ENCODE data around the gene BTNL3.

The BTNL3 gene

DNA sequence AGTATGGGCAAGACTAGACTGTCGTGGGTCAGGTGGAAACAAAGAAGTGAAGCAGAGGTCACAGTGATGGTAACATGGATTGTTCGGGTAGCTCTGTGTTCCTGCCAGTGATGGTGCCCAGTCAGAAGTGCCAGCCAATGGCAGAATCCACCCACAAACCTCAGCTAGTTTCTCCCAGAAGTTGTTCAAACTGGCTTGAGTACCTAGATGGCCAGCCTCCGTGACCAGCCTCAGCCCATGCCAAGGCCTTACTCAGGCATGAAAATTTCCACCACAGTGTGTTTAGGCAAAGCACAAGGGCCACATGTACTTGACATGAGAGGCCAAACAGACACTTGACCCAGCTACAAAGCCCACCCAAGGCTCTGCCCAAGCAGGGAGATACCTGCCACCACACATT, 32.0 kb downstream of the BTNL3 start (continued):
- TF ChIP-seq, protein P1, sequence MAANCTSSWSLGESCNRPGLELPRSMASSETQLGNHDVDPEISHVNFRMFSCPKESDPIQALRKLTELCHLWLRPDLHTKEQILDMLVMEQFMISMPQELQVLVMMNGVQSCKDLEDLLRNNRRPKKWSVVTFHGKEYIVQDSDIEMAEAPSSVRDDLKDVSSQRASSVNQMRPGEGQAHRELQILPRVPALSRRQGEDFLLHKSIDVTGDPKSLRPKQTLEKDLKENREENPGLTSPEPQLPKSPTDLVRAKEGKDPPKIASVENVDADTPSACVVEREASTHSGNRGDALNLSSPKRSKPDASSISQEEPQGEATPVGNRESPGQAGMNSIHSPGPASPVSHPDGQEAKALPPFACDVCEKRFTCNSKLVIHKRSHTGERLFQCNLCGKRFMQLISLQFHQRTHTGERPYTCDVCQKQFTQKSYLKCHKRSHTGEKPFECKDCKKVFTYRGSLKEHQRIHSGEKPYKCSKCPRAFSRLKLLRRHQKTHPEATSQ (tag by site-specific recombination; IDR thresholded peaks at IDR 0.05) = no peak
- no peak for TF ChIP-seq ZNF624 (tag by site-specific recombination; IDR thresholded peaks at IDR 0.05)
- TF ChIP-seq, protein P2, sequence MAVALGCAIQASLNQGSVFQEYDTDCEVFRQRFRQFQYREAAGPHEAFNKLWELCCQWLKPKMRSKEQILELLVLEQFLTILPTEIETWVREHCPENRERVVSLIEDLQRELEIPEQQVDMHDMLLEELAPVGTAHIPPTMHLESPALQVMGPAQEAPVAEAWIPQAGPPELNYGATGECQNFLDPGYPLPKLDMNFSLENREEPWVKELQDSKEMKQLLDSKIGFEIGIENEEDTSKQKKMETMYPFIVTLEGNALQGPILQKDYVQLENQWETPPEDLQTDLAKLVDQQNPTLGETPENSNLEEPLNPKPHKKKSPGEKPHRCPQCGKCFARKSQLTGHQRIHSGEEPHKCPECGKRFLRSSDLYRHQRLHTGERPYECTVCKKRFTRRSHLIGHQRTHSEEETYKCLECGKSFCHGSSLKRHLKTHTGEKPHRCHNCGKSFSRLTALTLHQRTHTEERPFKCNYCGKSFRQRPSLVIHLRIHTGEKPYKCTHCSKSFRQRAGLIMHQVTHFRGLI (tag by site-specific recombination; IDR thresholded peaks at IDR 0.05) = no peak
- no peak for TF ChIP-seq ZNF132 (tag by site-specific recombination; IDR thresholded peaks at IDR 0.05; ENCODE audit: borderline replicate concordance)
- no peak for TF ChIP-seq ZNF394 (tag by site-specific recombination; IDR thresholded peaks at IDR 0.05; ENCODE audit: borderline replicate concordance)
- TF ChIP-seq ZNF292 (tag by site-specific recombination; IDR thresholded peaks at IDR 0.05; ENCODE audit: borderline replicate concordance, low read depth) = no peak
- TF ChIP-seq ZNF843 (tag by site-specific recombination; IDR thresholded peaks at IDR 0.05) = no peak
- no peak for TF ChIP-seq IKZF3 (tag by site-specific recombination; IDR thresholded peaks at IDR 0.05)
- TF ChIP-seq ZNF514 (tag by site-specific recombination; IDR thresholded peaks at IDR 0.05) = no peak
- TF ChIP-seq, protein P3, sequence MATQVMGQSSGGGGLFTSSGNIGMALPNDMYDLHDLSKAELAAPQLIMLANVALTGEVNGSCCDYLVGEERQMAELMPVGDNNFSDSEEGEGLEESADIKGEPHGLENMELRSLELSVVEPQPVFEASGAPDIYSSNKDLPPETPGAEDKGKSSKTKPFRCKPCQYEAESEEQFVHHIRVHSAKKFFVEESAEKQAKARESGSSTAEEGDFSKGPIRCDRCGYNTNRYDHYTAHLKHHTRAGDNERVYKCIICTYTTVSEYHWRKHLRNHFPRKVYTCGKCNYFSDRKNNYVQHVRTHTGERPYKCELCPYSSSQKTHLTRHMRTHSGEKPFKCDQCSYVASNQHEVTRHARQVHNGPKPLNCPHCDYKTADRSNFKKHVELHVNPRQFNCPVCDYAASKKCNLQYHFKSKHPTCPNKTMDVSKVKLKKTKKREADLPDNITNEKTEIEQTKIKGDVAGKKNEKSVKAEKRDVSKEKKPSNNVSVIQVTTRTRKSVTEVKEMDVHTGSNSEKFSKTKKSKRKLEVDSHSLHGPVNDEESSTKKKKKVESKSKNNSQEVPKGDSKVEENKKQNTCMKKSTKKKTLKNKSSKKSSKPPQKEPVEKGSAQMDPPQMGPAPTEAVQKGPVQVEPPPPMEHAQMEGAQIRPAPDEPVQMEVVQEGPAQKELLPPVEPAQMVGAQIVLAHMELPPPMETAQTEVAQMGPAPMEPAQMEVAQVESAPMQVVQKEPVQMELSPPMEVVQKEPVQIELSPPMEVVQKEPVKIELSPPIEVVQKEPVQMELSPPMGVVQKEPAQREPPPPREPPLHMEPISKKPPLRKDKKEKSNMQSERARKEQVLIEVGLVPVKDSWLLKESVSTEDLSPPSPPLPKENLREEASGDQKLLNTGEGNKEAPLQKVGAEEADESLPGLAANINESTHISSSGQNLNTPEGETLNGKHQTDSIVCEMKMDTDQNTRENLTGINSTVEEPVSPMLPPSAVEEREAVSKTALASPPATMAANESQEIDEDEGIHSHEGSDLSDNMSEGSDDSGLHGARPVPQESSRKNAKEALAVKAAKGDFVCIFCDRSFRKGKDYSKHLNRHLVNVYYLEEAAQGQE (tag by site-specific recombination; IDR thresholded peaks at IDR 0.05) = no peak
- TF ChIP-seq, protein P4, sequence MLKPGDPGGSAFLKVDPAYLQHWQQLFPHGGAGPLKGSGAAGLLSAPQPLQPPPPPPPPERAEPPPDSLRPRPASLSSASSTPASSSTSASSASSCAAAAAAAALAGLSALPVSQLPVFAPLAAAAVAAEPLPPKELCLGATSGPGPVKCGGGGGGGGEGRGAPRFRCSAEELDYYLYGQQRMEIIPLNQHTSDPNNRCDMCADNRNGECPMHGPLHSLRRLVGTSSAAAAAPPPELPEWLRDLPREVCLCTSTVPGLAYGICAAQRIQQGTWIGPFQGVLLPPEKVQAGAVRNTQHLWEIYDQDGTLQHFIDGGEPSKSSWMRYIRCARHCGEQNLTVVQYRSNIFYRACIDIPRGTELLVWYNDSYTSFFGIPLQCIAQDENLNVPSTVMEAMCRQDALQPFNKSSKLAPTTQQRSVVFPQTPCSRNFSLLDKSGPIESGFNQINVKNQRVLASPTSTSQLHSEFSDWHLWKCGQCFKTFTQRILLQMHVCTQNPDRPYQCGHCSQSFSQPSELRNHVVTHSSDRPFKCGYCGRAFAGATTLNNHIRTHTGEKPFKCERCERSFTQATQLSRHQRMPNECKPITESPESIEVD (tag by site-specific recombination; IDR thresholded peaks at IDR 0.05) = no peak
- TF ChIP-seq ZNF366 (tag by site-specific recombination; conservative IDR thresholded peaks at IDR 0.05) = no peak
- TF ChIP-seq MYNN (tag by site-specific recombination; IDR thresholded peaks at IDR 0.05; ENCODE audit: borderline replicate concordance) = no peak
- TF ChIP-seq, protein P5, sequence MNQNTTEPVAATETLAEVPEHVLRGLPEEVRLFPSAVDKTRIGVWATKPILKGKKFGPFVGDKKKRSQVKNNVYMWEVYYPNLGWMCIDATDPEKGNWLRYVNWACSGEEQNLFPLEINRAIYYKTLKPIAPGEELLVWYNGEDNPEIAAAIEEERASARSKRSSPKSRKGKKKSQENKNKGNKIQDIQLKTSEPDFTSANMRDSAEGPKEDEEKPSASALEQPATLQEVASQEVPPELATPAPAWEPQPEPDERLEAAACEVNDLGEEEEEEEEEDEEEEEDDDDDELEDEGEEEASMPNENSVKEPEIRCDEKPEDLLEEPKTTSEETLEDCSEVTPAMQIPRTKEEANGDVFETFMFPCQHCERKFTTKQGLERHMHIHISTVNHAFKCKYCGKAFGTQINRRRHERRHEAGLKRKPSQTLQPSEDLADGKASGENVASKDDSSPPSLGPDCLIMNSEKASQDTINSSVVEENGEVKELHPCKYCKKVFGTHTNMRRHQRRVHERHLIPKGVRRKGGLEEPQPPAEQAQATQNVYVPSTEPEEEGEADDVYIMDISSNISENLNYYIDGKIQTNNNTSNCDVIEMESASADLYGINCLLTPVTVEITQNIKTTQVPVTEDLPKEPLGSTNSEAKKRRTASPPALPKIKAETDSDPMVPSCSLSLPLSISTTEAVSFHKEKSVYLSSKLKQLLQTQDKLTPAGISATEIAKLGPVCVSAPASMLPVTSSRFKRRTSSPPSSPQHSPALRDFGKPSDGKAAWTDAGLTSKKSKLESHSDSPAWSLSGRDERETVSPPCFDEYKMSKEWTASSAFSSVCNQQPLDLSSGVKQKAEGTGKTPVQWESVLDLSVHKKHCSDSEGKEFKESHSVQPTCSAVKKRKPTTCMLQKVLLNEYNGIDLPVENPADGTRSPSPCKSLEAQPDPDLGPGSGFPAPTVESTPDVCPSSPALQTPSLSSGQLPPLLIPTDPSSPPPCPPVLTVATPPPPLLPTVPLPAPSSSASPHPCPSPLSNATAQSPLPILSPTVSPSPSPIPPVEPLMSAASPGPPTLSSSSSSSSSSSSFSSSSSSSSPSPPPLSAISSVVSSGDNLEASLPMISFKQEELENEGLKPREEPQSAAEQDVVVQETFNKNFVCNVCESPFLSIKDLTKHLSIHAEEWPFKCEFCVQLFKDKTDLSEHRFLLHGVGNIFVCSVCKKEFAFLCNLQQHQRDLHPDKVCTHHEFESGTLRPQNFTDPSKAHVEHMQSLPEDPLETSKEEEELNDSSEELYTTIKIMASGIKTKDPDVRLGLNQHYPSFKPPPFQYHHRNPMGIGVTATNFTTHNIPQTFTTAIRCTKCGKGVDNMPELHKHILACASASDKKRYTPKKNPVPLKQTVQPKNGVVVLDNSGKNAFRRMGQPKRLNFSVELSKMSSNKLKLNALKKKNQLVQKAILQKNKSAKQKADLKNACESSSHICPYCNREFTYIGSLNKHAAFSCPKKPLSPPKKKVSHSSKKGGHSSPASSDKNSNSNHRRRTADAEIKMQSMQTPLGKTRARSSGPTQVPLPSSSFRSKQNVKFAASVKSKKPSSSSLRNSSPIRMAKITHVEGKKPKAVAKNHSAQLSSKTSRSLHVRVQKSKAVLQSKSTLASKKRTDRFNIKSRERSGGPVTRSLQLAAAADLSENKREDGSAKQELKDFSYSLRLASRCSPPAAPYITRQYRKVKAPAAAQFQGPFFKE (tag by site-specific recombination; IDR thresholded peaks at IDR 0.05; ENCODE audit: borderline replicate concordance) = no peak
